Hematopoietic multipotent progenitor cell treated with erythropoietin and hydrocortisone succinate and interleukin-3 and kit ligand, for 4 days (in vitro differentiated cells): ENCODE measurements around the gene SLC13A1.
A peak's percentile ranks its signal among the peaks of the same experiment; 100 is the strongest.
"Not testable (repeated sequence)": the region's sequence is repeated elsewhere in the genome, so short reads cannot be mapped to it uniquely, and the experiment has no call there.

Experiments
- DNase-seq: peaks from one replicate; pipeline ENCODE4 v3.0.0-alpha.2; 2015

SLC13A1 gene

GRCh38 chr7:123199883-123200282 is at the start of gene SLC13A1:
TSS of gene SLC13A1 (minus strand) at chr7:123199969. CDS start at chr7:123199946, 23 bp downstream.
- no peak for DNase-seq

DNA sequence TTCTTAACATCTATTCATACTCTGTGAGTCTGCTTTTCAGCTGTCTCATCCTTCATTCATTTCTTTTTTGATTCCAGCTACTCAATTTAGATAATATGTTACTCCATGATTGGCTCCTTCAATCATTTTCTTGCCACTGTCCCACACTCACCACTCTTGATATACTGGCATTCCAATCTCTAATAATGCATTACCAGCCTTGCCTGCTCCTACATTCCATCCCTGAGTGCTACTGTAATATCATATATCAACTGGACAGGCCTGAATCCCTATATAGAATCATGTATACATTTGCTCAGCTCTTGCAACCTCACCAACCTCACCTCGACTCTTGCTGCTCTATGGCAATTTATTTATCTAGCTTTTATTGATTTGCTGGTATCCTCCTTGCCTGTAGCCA is 45.0 kb upstream of the SLC13A1 start:
- DNase-seq = no peak

- DNase-seq = no peak
Measured at GRCh38 chr7:123242467-123243092, 42.8 kb upstream of the SLC13A1 start.

DNA sequence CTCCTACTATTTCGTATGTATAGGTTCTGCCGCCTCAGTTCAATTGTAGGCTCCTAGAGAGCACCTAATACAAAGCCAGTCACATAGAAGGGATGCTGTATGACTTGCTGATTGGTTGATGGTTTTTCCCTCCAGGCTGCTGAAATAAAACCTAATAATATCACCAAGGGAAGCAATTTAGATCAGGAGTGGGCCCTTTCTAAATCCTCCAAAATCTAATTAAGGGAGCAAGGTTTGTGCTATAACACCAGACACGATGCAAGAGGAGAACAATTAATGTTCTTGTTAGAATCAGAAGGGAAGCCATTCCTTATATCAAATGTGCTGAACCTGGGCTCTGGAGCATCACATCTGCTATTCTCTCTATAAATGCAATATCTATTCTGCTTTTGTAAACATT is 42.0 kb upstream of the SLC13A1 start:
- DNase-seq = no peak

- no peak for DNase-seq
Measured at GRCh38 chr7:123231021-123232000, 31.5 kb upstream of the SLC13A1 start.

- no peak for DNase-seq
Measured at GRCh38 chr7:123230603-123231002, 30.8 kb upstream of the SLC13A1 start.

DNA sequence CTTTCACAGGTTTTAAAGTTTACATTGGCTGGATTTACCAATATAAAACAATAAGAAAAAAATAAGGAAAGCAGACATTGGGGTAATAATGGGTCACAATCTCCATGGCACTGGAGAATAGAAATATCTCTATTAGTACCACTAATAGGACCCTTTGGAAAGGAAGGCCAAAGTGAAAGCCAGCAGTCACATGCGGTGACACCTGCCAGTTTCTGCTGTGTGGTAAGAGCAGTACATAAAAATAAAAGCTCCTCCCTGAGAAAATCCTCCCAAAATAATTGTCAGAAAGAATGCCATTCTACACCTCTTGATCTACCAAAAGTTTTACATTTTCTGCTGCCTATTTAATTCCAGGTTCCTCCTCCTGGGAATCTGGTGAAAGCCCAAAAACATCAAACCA is 30.4 kb upstream of the SLC13A1 start:
- no peak for DNase-seq

- DNase-seq = no peak
Measured at GRCh38 chr7:123229426-123229825, 29.7 kb upstream of the SLC13A1 start.

DNA sequence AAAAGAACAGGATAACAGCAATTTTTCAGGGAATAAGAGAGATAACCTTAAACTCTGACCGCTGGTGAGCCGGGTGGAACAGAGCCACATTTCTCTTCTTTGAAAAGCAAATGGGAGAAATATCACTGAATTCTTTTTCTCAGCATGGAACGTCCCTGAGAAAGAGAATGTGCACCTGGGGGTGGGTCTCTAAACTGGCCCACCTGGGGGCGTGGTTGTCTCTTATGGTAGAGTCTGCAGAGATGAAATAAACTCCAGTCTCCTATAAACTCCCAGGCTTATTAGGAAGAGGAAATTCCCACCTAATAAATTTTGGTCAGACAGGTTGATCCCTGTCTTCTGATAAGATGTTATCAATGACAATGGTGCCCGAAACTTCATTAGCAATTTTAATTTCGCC is 27.9 kb upstream of the SLC13A1 start:
- DNase-seq = not testable (repeated sequence)

DNA sequence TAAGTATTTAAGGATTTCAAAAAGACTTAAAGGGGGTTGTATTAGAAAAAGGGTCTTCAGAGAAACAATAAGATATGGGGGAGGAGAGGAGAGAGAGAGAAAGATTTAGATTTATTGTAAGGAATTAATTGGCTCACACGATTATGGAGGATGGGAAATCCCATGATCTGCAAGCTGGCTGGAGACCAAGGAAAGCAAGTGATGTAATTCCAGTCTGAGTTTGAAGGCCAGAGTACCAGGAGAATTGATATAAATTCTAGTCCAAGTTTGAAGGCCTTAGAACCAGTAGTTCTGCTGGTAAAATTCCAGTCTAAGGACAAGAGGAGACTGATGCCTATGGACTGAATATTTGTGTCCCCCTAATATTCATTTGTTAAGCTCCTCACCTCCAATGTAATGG is 20.6 kb upstream of the SLC13A1 start:
- no peak for DNase-seq

DNA sequence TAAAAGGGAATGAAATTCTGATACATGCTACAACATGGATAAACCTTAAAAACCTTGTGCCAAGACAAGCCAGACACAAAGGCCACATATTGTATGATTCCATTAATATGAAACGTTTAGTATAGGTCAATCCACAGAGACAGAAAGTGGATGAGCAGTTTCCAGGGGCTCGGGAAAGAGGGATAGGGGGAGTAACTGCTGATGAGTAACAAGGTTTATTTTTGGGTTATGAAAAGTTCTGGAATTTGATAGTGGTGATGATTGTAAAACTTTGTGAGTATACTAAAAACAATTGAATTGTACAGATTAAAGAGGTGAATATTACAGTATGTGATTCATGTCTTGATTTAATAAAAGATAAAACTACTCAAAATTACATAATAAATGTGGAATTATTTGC is 19.1 kb upstream of the SLC13A1 start:
- no peak for DNase-seq

DNA sequence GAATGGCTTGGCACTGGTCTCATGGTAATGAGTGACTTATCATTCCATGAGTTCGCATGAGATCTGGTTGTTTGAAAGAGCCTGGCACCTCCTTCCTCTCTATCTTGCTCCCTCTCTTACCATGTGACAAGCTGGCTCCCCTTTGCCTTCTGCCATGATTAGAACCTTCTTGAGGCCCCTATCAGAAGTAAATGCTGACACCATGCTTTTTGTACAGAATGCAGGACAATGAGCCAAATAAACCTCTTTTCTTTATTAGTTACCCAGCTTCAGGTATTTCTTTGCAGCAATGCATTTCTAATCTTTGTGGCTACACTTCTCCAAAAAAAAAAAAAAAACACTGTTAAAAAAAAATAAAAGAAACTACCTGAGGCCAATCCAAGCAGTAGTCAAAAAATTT is 17.1 kb upstream of the SLC13A1 start:
- no peak for DNase-seq

DNA sequence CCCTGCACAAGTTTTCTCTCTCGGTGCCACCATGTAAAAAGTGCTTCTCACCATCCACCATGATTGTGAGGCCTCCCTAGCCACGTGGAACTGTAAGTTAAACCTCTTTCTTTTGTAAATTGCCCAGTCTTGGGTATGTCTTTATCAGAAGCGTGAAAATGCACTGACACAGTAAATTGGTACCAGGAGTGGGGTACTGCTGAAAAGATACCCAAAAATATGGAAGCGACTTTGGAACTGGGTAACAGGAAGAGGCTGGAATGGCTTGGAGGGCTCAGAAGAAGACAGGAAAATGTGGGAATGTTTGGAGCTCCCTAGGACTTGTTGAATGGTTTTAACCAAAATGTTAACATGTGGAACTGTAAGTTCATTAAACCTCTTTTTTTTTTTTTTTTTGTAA is 15.6 kb upstream of the SLC13A1 start:
- no peak for DNase-seq

GRCh38 chr7:123211545-123211944 is 11.8 kb upstream of the SLC13A1 start:
- no peak for DNase-seq

DNA sequence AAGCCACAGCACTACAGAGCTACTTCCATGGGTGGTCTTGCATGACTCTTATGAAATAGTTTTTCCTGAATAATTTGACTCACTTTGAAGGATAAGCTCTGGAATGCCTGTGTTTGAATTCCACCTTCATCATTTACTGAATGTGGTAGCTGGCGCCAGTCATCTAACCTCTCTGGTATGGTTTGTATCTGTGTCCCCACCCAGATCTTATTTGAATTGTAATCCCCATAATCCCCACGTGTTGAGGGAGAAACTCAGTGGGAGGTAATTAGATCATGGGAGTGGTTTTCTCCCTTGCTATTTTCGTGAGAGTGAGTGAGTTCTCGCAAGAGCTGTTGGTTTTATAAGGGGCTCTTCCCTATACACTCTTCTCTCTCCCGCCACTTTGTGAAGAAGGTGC is 11.2 kb upstream of the SLC13A1 start:
- DNase-seq = no peak

DNA sequence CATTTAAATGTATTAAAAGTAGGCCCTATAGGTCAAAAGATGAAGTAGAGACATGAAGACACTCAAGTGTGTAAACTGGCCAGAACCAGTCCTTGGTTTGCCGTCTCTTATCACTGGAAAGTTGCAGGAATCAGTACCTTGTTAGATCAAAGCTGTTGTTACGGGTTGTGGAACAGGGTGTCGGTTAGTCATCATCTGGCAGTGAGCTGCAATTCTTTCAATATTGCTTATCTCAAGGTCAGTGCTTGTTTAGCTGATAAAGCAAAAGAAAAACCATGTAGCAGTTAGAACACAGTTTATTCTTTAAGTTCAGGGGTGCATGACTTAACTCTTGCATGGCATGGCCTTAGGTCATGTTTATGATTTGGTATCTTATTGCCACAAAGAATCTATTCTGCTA is 10.0 kb upstream of the SLC13A1 start:
- no peak for DNase-seq

DNA sequence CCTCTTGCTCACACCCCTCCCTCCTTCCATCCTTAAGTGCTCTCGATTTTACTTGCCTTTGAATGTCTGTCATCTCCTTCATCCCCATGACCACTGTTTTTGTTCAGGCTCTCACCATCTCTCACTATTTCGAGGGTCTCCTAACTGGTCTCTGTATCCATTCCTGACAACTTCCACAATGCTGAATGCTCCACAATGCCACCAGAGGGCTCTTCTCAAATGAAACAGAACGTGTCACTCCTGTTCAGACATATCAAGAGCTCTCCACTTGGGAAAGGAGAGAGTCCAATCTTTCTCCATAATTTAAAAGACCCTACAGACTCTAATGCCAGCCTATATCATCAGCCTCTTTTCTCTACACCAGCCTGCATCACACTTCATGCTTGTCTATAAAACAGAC is 9.0 kb upstream of the SLC13A1 start:
- peak; percentile 4 for DNase-seq

DNA sequence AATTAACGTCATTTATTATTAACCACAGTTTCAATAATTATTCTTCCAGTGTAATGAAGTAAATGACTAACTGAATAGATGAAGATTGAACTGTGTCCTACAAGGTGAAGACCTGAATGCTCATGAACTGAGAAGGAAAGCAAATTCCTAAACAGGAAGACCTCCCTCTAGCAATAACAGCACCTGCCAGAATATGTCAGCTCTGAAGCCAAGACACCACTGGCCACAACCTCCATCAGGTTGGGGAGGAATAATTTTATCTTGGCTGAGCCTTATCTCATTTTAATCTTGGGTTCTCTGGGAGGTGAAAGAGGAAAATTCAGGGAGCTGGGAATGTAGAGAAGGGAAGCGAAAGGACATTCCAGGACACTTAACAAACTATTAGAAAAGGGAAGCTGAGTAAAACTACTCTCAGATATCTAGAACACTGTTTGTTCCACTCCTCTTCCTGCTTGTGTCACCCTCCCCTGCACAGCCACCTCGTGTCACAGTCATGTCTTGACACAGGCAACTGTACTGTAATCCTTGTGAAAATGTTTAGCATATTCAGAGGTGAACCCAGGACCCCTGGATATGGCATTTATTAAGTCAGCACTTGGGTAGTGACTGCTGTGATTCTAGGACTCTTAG is 4.6 kb upstream of the SLC13A1 start:
- no peak for DNase-seq

DNA sequence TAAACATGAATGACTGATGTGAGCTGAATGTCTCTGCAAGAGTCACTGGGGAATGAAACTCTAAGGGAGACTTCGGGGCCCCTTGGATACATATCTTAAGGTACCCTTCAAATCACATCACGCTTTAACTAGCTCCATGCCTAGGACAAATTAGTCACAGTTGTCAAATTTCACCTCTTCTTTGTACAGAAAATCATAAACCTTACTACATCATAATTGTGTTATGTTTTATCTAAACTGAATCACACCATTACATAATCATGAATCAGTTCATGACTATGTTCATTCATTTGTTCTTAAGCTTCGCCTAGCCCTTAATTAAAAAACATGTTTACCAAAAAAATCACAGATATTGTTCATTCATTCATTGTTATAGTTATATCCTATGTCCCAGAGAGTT is 2.1 kb upstream of the SLC13A1 start:
- no peak for DNase-seq

GRCh38 chr7:123198668-123199652 is 809 bp downstream of the SLC13A1 start:
- no peak for DNase-seq

DNA sequence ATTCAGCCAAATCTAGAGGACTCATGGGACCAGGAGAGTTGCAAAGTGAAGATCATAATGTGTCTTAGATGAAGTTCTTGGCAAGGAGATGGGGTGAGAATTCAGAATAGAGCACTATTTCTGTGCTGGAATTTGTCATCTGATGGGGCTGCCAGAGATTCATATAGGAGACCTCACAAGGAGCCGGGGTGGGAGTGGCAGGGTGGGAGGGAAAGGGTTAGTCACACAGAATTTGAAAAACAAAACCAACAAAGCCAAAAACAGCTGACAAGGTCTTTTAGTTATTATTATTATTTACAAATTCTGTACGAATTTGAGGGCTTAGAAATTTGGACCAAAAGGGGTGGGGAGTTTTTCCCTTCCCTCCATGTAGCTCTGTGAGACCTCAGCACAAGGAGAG is 1.7 kb downstream of the SLC13A1 start:
- no peak for DNase-seq

DNA sequence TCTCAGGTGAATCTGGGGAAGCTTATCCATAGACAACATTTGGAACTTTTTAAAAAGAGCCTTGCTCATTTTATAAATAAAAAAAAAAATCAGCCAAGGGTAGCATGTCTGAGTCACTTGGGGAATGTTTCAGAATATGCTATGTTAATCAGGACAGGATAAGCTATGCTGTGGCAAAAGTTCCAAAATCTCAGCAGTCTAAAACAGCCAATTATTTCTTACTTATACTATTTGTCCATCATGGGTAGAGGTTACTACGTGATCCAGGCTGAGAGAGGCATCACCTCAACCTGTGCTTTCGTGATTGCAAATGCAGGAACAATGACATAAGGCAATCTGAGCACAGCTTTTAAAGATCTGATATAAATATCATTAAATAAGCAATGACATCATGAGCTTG is 6.5 kb downstream of the SLC13A1 start:
- DNase-seq = no peak

- no peak for DNase-seq
Measured at GRCh38 chr7:123191132-123191531, 8.6 kb downstream of the SLC13A1 start.
